ENCODE data around the gene RAPGEF6. TPM values are rescaled to one million over a fixed set of nuclear protein-coding genes. Genes with fewer than 3 reads are reported as not detected.
A peak's percentile ranks its signal among the peaks of the same experiment; 100 is the strongest.

The RAPGEF6 gene
- total and polyA plus RNA-seq, 2 of the 4 experiments (the other 2 are of a cell fraction) = 5.8 to 18.8 TPM

- TF ChIP-seq BHLHE40 (IDR thresholded peaks at IDR 0.05; ENCODE audit: low read depth, low read length) = no peak
Observed at GRCh38 chr5:131495536-131496399, 139.3 kb downstream of the RAPGEF6 start (continued).

GRCh38 chr5:131491749-131492148, 143.3 kb downstream of the RAPGEF6 start:
- TF ChIP-seq CEBPB (IDR thresholded peaks at IDR 0.05; ENCODE audit: low read depth, low read length) (0 out of 2 replicates have a peak, but pooled peaks have one; percentile 5), CTCF (conservative IDR thresholded peaks at IDR 0.05; ENCODE audit: low read depth, low read length) (no peak), BHLHE40 (IDR thresholded peaks at IDR 0.05; ENCODE audit: low read depth, low read length) (no peak)
- in situ Hi-C loops (cut with MboI; ENCODE audit: low sequenced_read_pairs) = no loop called here
- H4K20me1 ChIP-seq (ENCODE audit: insufficient read depth, low read length) = no peaks in the 10 kb centered on the region
- no peak overlapping the region for H2BK120ac ChIP-seq (ENCODE audit: low read depth, low read length)
- H3K4me1 ChIP-seq (ENCODE audit: control insufficient read depth, insufficient read depth, low read length) = no peaks in the 10 kb centered on the region; the same call in 1 of the 2 replicates
- no TSS peak for BruUV-seq (replicated peaks)
- H3K23ac ChIP-seq (ENCODE audit: low read depth, low read length) = no peak overlapping the region
- DNase-seq = peak; percentile 45
- H4K5ac ChIP-seq (ENCODE audit: low read depth, low read length) = no peak overlapping the region
- H3K27ac ChIP-seq (ENCODE audit: insufficient read depth, low read length) = no peak overlapping the region
- no peak overlapping the region for H4K8ac ChIP-seq (ENCODE audit: low read depth in 2 of 2, low read length in 2 of 2)
- H3K4me2 ChIP-seq (ENCODE audit: low read depth, low read length) = no peak overlapping the region
- no peak overlapping the region for H2AK5ac ChIP-seq (ENCODE audit: low read depth, low read length)
- WGBS, 2 experiments (ENCODE audit: extremely low coverage in 2 of 2, insufficient read length in 1 of 2) = no CpG with 5 or more reads among the region's 1 CpG
- no peak overlapping the region for H3K14ac ChIP-seq (replicated peaks; ENCODE audit: low read depth, low read length)
- H3K9ac ChIP-seq (ENCODE audit: low read depth, low read length) = no peak overlapping the region
- no peak overlapping the region for H3K4ac ChIP-seq (ENCODE audit: low read depth, low read length)
- no peak overlapping the region for H2BK15ac ChIP-seq (ENCODE audit: low read depth, low read length)
- no peak overlapping the region for H2BK20ac ChIP-seq (ENCODE audit: low read depth, low read length)
- no peak overlapping the region for H3K56ac ChIP-seq (ENCODE audit: extremely low read depth, insufficient read depth, low read length)
- H3K9me3 ChIP-seq (ENCODE audit: control insufficient read depth, insufficient read depth, low read length) = 0 out of 2 replicates have a peak, but pooled peaks cover 1% of the 10 kb centered on the region
- H3K36me3 ChIP-seq (ENCODE audit: control insufficient read depth, insufficient read depth, low read length) = peaks cover 10% of the 10 kb centered on the region
- H3K79me1 ChIP-seq (ENCODE audit: low read depth in 1 of 2, low read length in 2 of 2) = peaks cover 0 to 3% of the 10 kb centered on the region in 2 experiments; a peak in 2 of 4 replicates
- no peak overlapping the region for H3K18ac ChIP-seq (ENCODE audit: low read depth, low read length)
- H3K4me3 ChIP-seq (ENCODE audit: insufficient read depth, low read depth, low read length) = no peak overlapping the region
- H3K27me3 ChIP-seq (ENCODE audit: control insufficient read depth, insufficient read depth, low read length) = no peaks in the 10 kb centered on the region
- H2AFZ ChIP-seq (replicated peaks; ENCODE audit: low read length, poor library complexity) = no peak overlapping the region
- dilution Hi-C loops (cut with HindIII; ENCODE audit: low sequenced_read_pairs, unreplicated experiment) = no loop called here
- no peak overlapping the region for H4K91ac ChIP-seq (ENCODE audit: insufficient read depth, low read depth, low read length)
- no peak overlapping the region for H2BK5ac ChIP-seq (ENCODE audit: low read depth, low read length, poor library complexity, severe bottlenecking)
- H3K9me1 ChIP-seq (ENCODE audit: insufficient read depth, low read length) = peaks cover 3% of the 10 kb centered on the region; the same call in 1 of the 2 replicates
- intact Hi-C loops (cut with micrococcal nuclease) = no loop called here
- H2AK9ac ChIP-seq (replicated peaks; ENCODE audit: low read depth, low read length, poor library complexity) = no peak overlapping the region
- CTCF ChIA-PET = no interaction called here
- POLR2A ChIA-PET (ENCODE audit: unreplicated experiment) = no interaction called here
- ATAC-seq (ENCODE audit: low read depth) = peak; percentile 67

Measured in IMR-90 (cell line).